DND-41 (cell line): Measurements from ENCODE around the gene FOXO3.

Experiments used
- ATAC-seq: fragments of 200-7000 bp; cut with Tn5 transposase; 3 replicates; pipeline ENCODE4 v1.9.1; 2021; ENCODE audit warnings: low read depth; ENCODE audit not compliant: insufficient read depth
- DNase-seq: peaks from one replicate; pipeline ENCODE4 v3.0.0-alpha.2; 2020
- H2AFZ ChIP-seq: 2 replicates; pipeline ENCODE4 v1.6.0; 2012; ENCODE audit warnings: low read depth, low read length
- H3K27ac ChIP-seq: 2 replicates; pipeline ENCODE4 v1.5.1; 2012; ENCODE audit warnings: low read length, inconsistent platforms
- H3K27me3 ChIP-seq: fragments of 200-600 bp; sonication (generic); 2 replicates; pipeline ENCODE4 v1.6.0; 2012; ENCODE audit warnings: low read length, mild to moderate bottlenecking, inconsistent platforms; ENCODE audit not compliant: insufficient read depth, poor library complexity
- H3K36me3 ChIP-seq: 2 replicates; pipeline ENCODE4 v1.5.1; 2012; ENCODE audit warnings: low read length, inconsistent platforms; ENCODE audit not compliant: insufficient read depth
- H3K4me1 ChIP-seq: 2 replicates; pipeline ENCODE4 v1.5.1; 2012; ENCODE audit warnings: mild to moderate bottlenecking, low read length; ENCODE audit not compliant: insufficient read depth
- H3K4me2 ChIP-seq: 2 replicates; pipeline ENCODE4 v1.6.0; 2012; ENCODE audit warnings: mild to moderate bottlenecking, moderate library complexity, low read length, inconsistent platforms; ENCODE audit not compliant: insufficient read depth
- H3K4me3 ChIP-seq, 2 experiments: fragments of 200-600 bp in 1 of 2; shearing (Covaris generic) in 1 of 2; 2 replicates each; pipeline ENCODE4 v1.5.1; 2012 to 2016; ENCODE audit warnings: inconsistent platforms in 2 of 2, low read length in 2 of 2, mild to moderate bottlenecking in 2 of 2, low read depth in 1 of 2, moderate library complexity in 1 of 2
- H3K79me2 ChIP-seq: 2 replicates; pipeline ENCODE4 v1.6.0; 2012; ENCODE audit warnings: low read length, inconsistent platforms; ENCODE audit not compliant: insufficient read depth
- H3K9ac ChIP-seq: 2 replicates; pipeline ENCODE4 v1.6.0; 2012; ENCODE audit warnings: low read depth, mild to moderate bottlenecking, inconsistent platforms, low read length, moderate library complexity
- H3K9me3 ChIP-seq: 2 replicates; pipeline ENCODE4 v1.5.1; 2012; ENCODE audit warnings: low read length, moderate library complexity, mild to moderate bottlenecking, inconsistent platforms; ENCODE audit not compliant: insufficient read depth, severe bottlenecking
- H4K20me1 ChIP-seq: 2 replicates; pipeline ENCODE4 v1.6.0; 2012; ENCODE audit warnings: low read length; ENCODE audit not compliant: insufficient read depth
- EZH2 ChIP-seq: IDR thresholded peaks from 3 replicates; pipeline ENCODE4 v1.6.1; 2012; ENCODE audit warnings: borderline replicate concordance, low read depth, mild to moderate bottlenecking, moderate library complexity, low read length, inconsistent platforms; ENCODE audit not compliant: severe bottlenecking
- TF ChIP-seq, protein P1 (sequence below): IDR thresholded peaks from 2 replicates; pipeline ENCODE4 v1.5.1; 2012; ENCODE audit warnings: borderline replicate concordance, low read length, moderate library complexity, mild to moderate bottlenecking; ENCODE audit not compliant: poor library complexity, severe bottlenecking; ENCODE audit errors: extremely low read depth

The FOXO3 gene

DNA sequence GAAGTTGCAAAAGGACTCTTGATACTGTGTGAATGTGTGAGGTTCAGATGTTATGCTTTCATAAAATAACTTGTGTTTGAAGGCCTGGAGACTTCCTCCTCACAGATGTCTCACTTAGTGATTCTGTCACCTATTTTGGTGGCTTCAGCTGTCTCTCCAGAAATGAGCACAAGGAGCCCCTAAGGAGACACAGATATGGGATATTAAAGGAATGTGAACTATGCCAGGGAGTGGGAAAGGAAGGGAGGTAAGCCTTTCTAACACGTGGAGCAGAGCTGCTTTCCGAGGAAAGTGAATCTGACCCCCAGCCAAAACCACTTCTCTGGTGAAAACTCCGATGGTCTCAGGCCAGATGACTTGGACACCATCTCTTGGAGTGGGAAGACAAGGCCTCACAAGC, 10.5 kb upstream of the FOXO3 start:
- H3K9ac ChIP-seq, result no peak overlapping the region
- TF ChIP-seq, protein P1, sequence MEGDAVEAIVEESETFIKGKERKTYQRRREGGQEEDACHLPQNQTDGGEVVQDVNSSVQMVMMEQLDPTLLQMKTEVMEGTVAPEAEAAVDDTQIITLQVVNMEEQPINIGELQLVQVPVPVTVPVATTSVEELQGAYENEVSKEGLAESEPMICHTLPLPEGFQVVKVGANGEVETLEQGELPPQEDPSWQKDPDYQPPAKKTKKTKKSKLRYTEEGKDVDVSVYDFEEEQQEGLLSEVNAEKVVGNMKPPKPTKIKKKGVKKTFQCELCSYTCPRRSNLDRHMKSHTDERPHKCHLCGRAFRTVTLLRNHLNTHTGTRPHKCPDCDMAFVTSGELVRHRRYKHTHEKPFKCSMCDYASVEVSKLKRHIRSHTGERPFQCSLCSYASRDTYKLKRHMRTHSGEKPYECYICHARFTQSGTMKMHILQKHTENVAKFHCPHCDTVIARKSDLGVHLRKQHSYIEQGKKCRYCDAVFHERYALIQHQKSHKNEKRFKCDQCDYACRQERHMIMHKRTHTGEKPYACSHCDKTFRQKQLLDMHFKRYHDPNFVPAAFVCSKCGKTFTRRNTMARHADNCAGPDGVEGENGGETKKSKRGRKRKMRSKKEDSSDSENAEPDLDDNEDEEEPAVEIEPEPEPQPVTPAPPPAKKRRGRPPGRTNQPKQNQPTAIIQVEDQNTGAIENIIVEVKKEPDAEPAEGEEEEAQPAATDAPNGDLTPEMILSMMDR, result no peak
- TF ChIP-seq EZH2, result no peak
- no peak overlapping the region for H2AFZ ChIP-seq
- no peaks in the 10 kb centered on the region for H3K36me3 ChIP-seq
- H3K9me3 ChIP-seq, result no peaks in the 10 kb centered on the region
- peaks cover 4% of the 10 kb centered on the region; the same call in 1 of the 2 replicates for H3K4me1 ChIP-seq
- no peaks in the 10 kb centered on the region for H3K27me3 ChIP-seq
- H4K20me1 ChIP-seq, result no peaks in the 10 kb centered on the region
- ATAC-seq (no peak), DNase-seq (no peak)
- H3K27ac ChIP-seq, result no peak overlapping the region
- no peak overlapping the region for H3K4me2 ChIP-seq
- H3K4me3 ChIP-seq, result no peak overlapping the region
- H3K79me2 ChIP-seq, result no peaks in the 10 kb centered on the region

DNA sequence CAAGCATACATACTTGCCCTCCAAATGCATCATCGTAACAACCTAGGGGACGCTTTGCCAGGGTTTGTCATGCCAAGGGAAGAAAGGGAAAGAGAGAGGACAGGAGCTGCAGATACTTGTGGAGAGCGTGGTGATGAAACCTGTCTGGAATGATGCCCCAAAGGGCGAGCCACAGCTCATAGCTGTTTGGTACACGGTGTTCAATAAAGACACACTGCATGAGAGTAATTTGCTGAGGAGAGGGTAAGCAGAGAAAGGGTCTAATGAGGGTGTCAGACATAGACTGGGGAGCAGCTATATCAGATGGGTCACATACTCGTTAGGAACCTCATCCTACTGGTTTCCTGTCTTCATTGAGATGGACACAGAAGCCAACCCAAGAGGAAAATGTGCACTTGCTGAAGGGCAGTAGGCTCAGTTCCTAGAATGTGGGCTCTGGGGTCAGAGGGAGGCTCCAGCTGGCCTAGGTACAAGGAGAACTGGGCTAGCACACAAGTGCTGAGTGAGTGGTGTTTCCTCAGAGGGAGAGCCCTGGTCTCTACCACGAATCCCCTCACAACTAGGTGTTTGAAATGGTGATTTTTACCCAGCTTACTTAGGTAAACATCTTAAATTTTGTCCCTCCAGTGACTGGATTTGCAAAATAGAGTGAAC, 5.2 kb upstream of the FOXO3 start:
- no peak overlapping the region for H2AFZ ChIP-seq
- H3K9ac ChIP-seq, result no peak overlapping the region
- peaks cover 20% of the 10 kb centered on the region for H3K4me1 ChIP-seq
- no peak for DNase-seq
- no peak overlapping the region for H3K27ac ChIP-seq
- peaks cover 15% of the 10 kb centered on the region for H3K79me2 ChIP-seq
- no peak overlapping the region for H3K4me2 ChIP-seq
- H3K4me3 ChIP-seq, result no peak overlapping the region
- no peaks in the 10 kb centered on the region for H3K9me3 ChIP-seq
- H3K36me3 ChIP-seq, result no peaks in the 10 kb centered on the region; the same call in 1 of the 2 replicates
- no peaks in the 10 kb centered on the region for H3K27me3 ChIP-seq
- no peak for ATAC-seq
- no peaks in the 10 kb centered on the region for H4K20me1 ChIP-seq
- no peak for TF ChIP-seq EZH2
- TF ChIP-seq, protein P1, result no peak

DNA sequence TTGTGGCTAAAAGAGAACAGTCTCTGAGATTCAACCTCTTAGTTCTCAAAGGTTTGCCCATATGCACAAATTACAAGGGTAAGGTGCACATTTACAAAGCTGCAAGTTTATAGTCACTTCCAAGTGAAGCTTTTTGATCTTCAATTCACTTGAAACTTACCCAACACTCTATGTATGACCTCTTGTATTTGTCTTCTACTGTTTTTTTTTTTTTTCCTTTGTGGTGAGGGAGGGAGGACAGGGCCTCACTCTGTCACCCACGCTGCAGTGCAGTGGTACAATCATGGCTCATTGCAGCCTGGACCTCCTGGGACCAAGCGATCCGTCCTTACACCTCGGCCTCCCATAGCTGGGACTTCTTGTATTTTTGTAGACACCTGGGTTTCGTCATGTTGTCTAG, 4.5 kb upstream of the FOXO3 start:
- DNase-seq (no peak), ATAC-seq (no peak)
- Histone ChIP-seq H2AFZ (no peak overlapping the region; the same call in 1 of the 2 replicates), H3K27ac (no peak overlapping the region), H3K79me2 (peaks cover 18% of the 10 kb centered on the region), H4K20me1 (no peaks in the 10 kb centered on the region), H3K27me3 (no peaks in the 10 kb centered on the region), H3K4me3 (no peak overlapping the region), H3K36me3 (no peaks in the 10 kb centered on the region; the same call in 1 of the 2 replicates), H3K9ac (0 out of 2 replicates have a peak overlapping the region, but pooled peaks have one; percentile 77), H3K4me1 (peaks cover 23% of the 10 kb centered on the region), H3K4me2 (0 out of 2 replicates have a peak overlapping the region, but pooled peaks have one; percentile 98), H3K9me3 (no peaks in the 10 kb centered on the region)
- TF ChIP-seq, protein P1, result no peak
